ENCODE data around the gene RASA3.

The RASA3 gene

DNA sequence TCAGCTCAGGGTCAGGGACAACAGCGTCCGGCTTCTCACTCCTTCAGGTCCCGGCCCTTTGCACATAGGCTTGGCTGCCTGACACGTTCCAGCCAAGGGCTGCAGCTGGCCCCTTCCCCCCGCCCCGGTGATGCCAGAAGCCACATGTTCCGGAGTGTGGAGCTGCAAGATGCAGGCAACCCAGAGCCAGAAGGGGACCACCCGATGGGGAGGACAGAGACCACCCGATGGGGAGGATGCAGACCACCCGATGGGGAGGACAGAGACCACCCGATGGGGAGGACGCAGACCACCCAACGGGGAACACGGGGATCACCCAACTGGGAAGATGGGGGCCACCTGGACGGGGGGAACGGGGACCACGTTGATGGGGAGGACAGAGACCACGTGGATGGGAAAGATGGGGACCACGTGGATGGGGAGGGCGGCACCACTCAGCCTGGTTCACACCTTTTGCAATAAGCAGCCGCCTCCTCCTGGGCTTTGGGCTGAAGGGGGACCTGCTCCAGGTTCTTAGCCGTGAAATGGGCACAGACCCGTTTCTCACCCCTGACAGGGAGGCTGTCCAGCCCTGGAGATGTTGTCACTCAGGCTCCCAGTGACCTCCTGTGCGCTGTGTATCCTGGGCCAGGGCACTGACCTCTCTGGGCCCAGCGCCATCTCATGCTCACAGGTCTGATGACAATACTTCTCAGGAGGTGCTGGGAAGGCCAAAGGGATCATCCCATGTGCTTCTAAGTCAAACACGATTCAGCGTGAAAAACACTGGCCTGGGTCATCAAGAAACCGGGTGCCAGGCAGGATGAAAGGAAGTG, 193.1 kb downstream of the RASA3 start:
- no peak overlapping the region for H3K4me3 ChIP-seq (ENCODE audit: low read depth, low read length)
- no peak for DNase-seq (ENCODE audit: low read depth, low spot score)
- POLR2A ChIA-PET: no interaction called here
- TF ChIP-seq, protein P1, sequence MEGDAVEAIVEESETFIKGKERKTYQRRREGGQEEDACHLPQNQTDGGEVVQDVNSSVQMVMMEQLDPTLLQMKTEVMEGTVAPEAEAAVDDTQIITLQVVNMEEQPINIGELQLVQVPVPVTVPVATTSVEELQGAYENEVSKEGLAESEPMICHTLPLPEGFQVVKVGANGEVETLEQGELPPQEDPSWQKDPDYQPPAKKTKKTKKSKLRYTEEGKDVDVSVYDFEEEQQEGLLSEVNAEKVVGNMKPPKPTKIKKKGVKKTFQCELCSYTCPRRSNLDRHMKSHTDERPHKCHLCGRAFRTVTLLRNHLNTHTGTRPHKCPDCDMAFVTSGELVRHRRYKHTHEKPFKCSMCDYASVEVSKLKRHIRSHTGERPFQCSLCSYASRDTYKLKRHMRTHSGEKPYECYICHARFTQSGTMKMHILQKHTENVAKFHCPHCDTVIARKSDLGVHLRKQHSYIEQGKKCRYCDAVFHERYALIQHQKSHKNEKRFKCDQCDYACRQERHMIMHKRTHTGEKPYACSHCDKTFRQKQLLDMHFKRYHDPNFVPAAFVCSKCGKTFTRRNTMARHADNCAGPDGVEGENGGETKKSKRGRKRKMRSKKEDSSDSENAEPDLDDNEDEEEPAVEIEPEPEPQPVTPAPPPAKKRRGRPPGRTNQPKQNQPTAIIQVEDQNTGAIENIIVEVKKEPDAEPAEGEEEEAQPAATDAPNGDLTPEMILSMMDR (IDR thresholded peaks at IDR 0.05; ENCODE audit: insufficient read depth, low read length, missing control alignments): no peak
- CTCF ChIA-PET: interaction anchor here (1.9 to 3.1 kb wide), 2 partner anchors 8 to 9 kb away, joined by 4 to 13 read pairs; no protein-coding TSS in a partner anchor

DNA sequence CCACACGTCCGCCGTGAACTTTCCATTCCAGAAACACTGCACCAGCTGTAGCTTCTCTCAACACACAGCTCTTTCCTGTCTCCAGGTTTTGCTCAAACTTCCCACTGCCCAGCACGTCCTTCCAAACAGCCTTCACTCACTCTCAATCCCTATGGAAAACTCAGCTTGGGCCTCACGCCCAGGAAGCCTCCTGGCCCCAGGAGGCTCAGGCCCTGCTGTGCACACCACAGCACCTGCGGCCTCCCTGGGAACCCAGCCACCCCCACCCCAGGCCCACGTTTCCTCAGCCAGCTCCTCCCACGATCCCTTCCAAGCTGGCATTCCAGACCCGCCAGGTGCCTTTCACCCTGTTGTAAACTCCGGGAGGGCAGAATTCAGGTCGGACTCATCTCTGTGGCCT, 193.7 kb downstream of the RASA3 start:
- TF ChIP-seq, protein P1 (IDR thresholded peaks at IDR 0.05; ENCODE audit: insufficient read depth, low read length, missing control alignments): no peak
- DNase-seq (ENCODE audit: low read depth, low spot score): no peak
- ChIA-PET CTCF (interaction anchor here (0.6 to 3.1 kb wide), 3 partner anchors 8 to 298 kb away, joined by 3 to 13 read pairs (median 4); no protein-coding TSS in a partner anchor), POLR2A (no interaction called here)
- no peak overlapping the region for H3K4me3 ChIP-seq (ENCODE audit: low read depth, low read length)

DNA sequence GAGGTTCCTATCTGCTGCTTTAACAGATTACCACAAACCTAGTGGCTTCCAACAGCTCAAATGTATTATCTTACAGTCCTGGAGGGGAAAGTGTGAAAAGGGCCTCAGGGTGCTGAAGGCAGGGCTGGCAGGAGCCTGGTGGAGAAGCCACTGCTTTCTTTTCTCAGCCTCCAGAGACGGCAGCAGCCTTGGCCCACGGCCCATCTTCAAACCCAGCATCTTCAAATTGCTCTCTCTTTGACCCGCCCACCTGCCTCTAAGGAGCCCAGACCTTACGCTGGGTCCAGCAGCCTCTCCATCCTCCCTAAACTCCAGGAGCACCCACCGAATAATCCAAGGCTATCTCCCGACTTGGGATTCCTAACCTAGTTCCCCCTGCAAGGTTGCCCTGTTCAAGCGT, 194.2 kb downstream of the RASA3 start:
- DNase-seq (ENCODE audit: low read depth, low spot score): no peak
- no peak overlapping the region for H3K4me3 ChIP-seq (ENCODE audit: low read depth, low read length)
- ChIA-PET POLR2A (no interaction called here), CTCF (interaction anchor here (0.6 to 3.1 kb wide), 4 partner anchors 9 to 298 kb away, joined by 3 to 13 read pairs (median 4); no protein-coding TSS in a partner anchor)
- TF ChIP-seq, protein P1 (IDR thresholded peaks at IDR 0.05; ENCODE audit: insufficient read depth, low read length, missing control alignments): no peak

DNA sequence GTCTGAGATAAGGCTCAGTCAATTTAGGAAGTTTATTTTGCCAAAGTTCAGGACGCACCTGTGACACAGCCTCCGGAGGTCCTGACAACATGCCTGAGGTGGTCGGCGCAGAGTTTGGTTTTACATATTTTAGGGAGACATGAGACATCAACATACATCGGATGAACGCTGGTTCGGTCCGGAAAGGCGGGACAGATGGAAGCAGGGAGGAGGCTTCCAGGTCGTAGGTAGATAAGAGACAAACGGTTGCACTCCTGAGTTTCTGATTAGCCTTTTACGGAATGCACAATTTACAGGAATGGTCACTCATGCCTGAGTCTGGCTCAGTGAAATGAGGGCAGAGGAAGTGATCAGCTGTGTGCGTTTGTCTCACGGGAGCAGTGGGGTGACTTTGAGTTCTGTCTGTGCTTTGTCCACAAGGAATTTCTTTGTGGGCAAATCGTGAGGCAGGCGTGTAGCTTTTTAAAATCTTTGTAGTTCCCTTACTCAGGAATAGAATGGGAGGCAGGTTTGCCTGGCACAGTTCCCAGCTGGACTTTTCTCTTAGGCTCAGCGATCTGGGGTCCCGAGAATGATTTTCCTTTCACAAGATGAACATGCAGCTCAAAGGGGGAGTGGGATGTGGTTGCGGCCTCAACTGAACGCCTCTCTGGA, 194.8 kb downstream of the RASA3 start:
- TF ChIP-seq, protein P1 (IDR thresholded peaks at IDR 0.05; ENCODE audit: insufficient read depth, low read length, missing control alignments): no peak
- H3K4me3 ChIP-seq (ENCODE audit: low read depth, low read length): no peak overlapping the region
- POLR2A ChIA-PET: no interaction called here
- CTCF ChIA-PET: interaction anchor here (0.6 to 3.1 kb wide), 4 partner anchors 9 to 297 kb away, joined by 3 to 13 read pairs (median 4); no protein-coding TSS in a partner anchor
- DNase-seq (ENCODE audit: low read depth, low spot score): no peak

DNA sequence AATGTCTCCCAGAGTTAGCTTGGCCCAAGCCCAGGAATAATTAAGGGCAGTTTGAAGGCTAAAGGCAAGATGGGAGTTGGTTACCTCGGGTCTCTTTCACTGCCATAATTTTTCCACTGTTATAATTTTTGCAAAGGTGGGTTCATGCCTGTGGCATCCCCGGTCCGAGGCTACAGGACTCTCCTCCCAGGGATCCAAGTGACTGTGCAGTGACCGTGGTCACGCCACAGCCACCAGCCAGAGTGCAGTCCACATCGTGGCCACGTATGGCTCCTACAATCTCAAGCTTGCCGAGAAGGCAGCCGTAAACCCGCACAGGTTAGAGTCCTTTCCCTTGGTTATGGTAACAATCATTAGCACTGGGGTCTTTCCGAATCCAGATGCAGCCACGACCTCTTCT, 195.3 kb downstream of the RASA3 start:
- no peak overlapping the region for H3K4me3 ChIP-seq (ENCODE audit: low read depth, low read length)
- TF ChIP-seq, protein P1 (IDR thresholded peaks at IDR 0.05; ENCODE audit: insufficient read depth, low read length, missing control alignments): no peak
- POLR2A ChIA-PET: no interaction called here
- no peak for DNase-seq (ENCODE audit: low read depth, low spot score)
- CTCF ChIA-PET: interaction anchor here (3.1 kb wide), 1 partner anchor 10 kb away, joined by 13 read pairs; no protein-coding TSS in a partner anchor

Data from AG04449 (cell line).